HEK293 (cell line): ENCODE measurements around the gene ECSIT.

Experiments
- CTCF ChIA-PET: fragments of 350-600 bp; formaldehyde crosslinking; extraction: SDS; loops from one replicate; lab custom pipeline; 2021; ENCODE audit warnings: antibody characterized with exemption; lab: Yijun Ruan, JAX
- POLR2A ChIA-PET: fragments of 300-600 bp; formaldehyde crosslinking; extraction: SDS; loops from one replicate; lab custom pipeline; 2020; ENCODE audit warnings: antibody characterized with exemption, inconsistent platforms; lab: Yijun Ruan, JAX
- H3K27ac ChIP-seq: fragments of 200-500 bp; sonication (Bioruptor generic); 2 replicates; pipeline ENCODE4 v1.5.1; 2014; ENCODE audit warnings: low read depth, low read length, control low read depth, inconsistent platforms; ENCODE audit errors: extremely low read depth
- H3K36me3 ChIP-seq, 2 experiments: fragments of 200-500 bp in 1 of 2; sonication (Bioruptor generic) in 1 of 2; 1 replicate in 1 of 2; 2 replicates in 1 of 2; pipeline ENCODE4 v1.5.1; 2014 to 2017; ENCODE audit warnings: inconsistent platforms in 2 of 2, low read length in 2 of 2; ENCODE audit not compliant: control insufficient read depth in 2 of 2, insufficient read depth in 1 of 2
- H3K4me1 ChIP-seq: fragments of 200-500 bp; sonication (Bioruptor generic); 2 replicates; pipeline ENCODE4 v1.5.1; 2014; ENCODE audit warnings: mild to moderate bottlenecking, low read length, inconsistent platforms; ENCODE audit not compliant: control insufficient read depth, insufficient read depth
- H3K4me3 ChIP-seq: 2 replicates; pipeline ENCODE4 v1.5.1; 2011; ENCODE audit warnings: low read depth, mild to moderate bottlenecking, control low read depth, low read length, moderate library complexity
- H3K9me3 ChIP-seq: fragments of 200-500 bp; sonication (Bioruptor generic); 2 replicates; pipeline ENCODE4 v1.5.1; 2014; ENCODE audit warnings: low read depth, low read length, inconsistent platforms; ENCODE audit not compliant: control insufficient read depth, insufficient read depth
- GLI4 ChIP-seq: fragments of 450-650 bp; formaldehyde crosslinking; IDR thresholded peaks from 2 replicates; pipeline ENCODE4 v1.5.1; 2016; ENCODE audit warnings: missing biosample characterization, missing genetic modification characterization
- SALL2 ChIP-seq: fragments of 450-650 bp; formaldehyde crosslinking; IDR thresholded peaks from 2 replicates; pipeline ENCODE4 v1.5.0; 2017; ENCODE audit warnings: missing biosample characterization, mild to moderate bottlenecking, missing genetic modification characterization, borderline replicate concordance
- ZBTB17 ChIP-seq: fragments of 450-650 bp; formaldehyde crosslinking; IDR thresholded peaks from 2 replicates; pipeline ENCODE4 v1.5.1; 2016; ENCODE audit warnings: missing biosample characterization, missing genetic modification characterization
- ZFP69B ChIP-seq: fragments of 450-650 bp; formaldehyde crosslinking; IDR thresholded peaks from 2 replicates; pipeline ENCODE4 v1.5.1; 2016; ENCODE audit warnings: missing biosample characterization, missing genetic modification characterization
- ZNF211 ChIP-seq: fragments of 450-650 bp; formaldehyde crosslinking; IDR thresholded peaks from 2 replicates; pipeline ENCODE4 v1.5.1; 2016; ENCODE audit warnings: low read depth, missing biosample characterization, missing genetic modification characterization
- ZNF214 ChIP-seq: fragments of 450-650 bp; formaldehyde crosslinking; IDR thresholded peaks from 2 replicates; pipeline ENCODE4 v1.5.1; 2017; ENCODE audit warnings: missing biosample characterization, mild to moderate bottlenecking, missing genetic modification characterization, borderline replicate concordance
- ZNF223 ChIP-seq: fragments of 450-650 bp; formaldehyde crosslinking; IDR thresholded peaks from 2 replicates; pipeline ENCODE4 v1.5.1; 2016; ENCODE audit warnings: missing biosample characterization, missing genetic modification characterization
- ZNF366 ChIP-seq: fragments of 450-650 bp; formaldehyde crosslinking; conservative IDR thresholded peaks from 2 replicates; pipeline ENCODE4 v1.5.1; 2016; ENCODE audit warnings: missing biosample characterization, missing genetic modification characterization
- ZNF416 ChIP-seq: fragments of 450-650 bp; formaldehyde crosslinking; IDR thresholded peaks from 2 replicates; pipeline ENCODE4 v1.5.1; 2016; ENCODE audit warnings: missing biosample characterization, missing genetic modification characterization
- ZNF600 ChIP-seq: fragments of 450-650 bp; formaldehyde crosslinking; IDR thresholded peaks from 2 replicates; pipeline ENCODE4 v1.5.1; 2016; ENCODE audit warnings: missing biosample characterization, missing genetic modification characterization
- ZNF660 ChIP-seq: fragments of 450-650 bp; IDR thresholded peaks from 2 replicates; pipeline ENCODE4 v1.5.1; 2018; ENCODE audit warnings: missing biosample characterization, mild to moderate bottlenecking, missing genetic modification characterization
- ZNF843 ChIP-seq: fragments of 450-650 bp; formaldehyde crosslinking; IDR thresholded peaks from 2 replicates; pipeline ENCODE4 v1.5.1; 2016; ENCODE audit warnings: missing biosample characterization, missing genetic modification characterization
- TF ChIP-seq, protein P1 (sequence below): fragments of 450-650 bp; formaldehyde crosslinking; IDR thresholded peaks from 2 replicates; pipeline ENCODE4 v1.5.1; 2016; ENCODE audit warnings: missing biosample characterization, missing genetic modification characterization
- TF ChIP-seq, protein P2 (sequence below): fragments of 450-650 bp; formaldehyde crosslinking; IDR thresholded peaks from 2 replicates; pipeline ENCODE4 v1.5.1; 2016; ENCODE audit warnings: missing biosample characterization, missing genetic modification characterization
- TF ChIP-seq, protein P3 (sequence below): fragments of 450-650 bp; formaldehyde crosslinking; IDR thresholded peaks from 2 replicates; pipeline ENCODE4 v1.5.1; 2016; ENCODE audit warnings: missing biosample characterization, missing genetic modification characterization

ECSIT gene

DNA sequence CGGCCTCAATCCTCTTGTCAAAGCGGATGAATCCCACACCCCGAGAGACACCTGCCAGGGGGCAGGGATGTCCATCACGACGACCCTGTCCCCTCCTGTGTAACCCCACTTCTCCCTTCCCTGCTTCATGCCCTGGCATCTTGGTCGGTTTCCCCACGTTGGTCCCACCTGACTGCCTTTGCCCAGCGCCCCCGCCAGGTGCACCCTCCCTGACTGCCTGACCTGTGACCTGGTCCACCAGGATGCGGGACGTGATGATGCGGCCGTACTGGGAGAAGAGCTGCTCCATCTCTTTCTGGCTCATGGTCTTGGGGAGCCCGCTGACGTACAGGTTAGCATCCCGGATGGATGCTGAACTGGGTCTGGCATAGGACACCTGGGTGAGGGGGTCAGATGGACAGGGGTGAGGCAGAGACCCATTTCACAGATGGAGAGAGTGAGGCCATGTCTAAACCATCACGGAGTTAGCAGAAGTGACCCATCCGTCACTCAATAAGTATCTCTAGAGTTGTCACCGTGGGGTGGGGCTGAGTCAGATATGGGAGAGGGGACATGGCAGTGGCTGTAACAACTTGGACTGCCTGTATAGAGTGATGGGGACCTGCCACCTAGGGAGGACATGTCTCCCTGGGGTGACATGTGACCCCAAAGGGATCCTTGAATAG lies 70.6 kb downstream of the ECSIT start:
- CTCF ChIA-PET: interaction anchor here (1.0 to 1.1 kb wide), 2 partner anchors 15 to 77 kb away, joined by 4 to 7 read pairs; no protein-coding TSS in a partner anchor
- TF ChIP-seq, protein P1, sequence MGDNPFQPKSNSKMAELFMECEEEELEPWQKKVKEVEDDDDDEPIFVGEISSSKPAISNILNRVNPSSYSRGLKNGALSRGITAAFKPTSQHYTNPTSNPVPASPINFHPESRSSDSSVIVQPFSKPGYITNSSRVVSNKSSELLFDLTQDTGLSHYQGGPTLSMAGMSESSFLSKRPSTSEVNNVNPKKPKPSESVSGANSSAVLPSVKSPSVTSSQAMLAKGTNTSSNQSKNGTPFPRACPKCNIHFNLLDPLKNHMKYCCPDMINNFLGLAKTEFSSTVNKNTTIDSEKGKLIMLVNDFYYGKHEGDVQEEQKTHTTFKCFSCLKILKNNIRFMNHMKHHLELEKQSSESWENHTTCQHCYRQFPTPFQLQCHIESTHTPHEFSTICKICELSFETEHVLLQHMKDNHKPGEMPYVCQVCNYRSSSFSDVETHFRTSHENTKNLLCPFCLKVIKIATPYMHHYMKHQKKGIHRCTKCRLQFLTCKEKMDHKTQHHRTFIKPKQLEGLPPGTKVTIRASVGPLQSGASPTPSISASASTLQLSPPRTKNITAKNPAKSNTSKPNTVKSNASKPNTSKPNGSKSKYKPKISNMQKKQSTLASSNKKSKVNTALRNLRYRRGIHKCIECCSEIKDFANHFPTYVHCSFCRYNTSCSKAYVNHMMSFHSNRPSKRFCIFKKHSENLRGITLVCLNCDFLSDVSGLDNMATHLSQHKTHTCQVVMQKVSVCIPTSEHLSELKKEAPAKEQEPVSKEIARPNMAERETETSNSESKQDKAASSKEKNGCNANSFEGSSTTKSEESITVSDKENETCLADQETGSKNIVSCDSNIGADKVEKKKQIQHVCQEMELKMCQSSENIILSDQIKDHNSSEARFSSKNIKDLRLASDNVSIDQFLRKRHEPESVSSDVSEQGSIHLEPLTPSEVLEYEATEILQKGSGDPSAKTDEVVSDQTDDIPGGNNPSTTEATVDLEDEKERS: no peak
- no peak for TF ChIP-seq ZNF211 (tag by site-specific recombination)
- no peak for TF ChIP-seq ZNF843
- TF ChIP-seq GLI4 (tag by site-specific recombination): no peak
- no peak for TF ChIP-seq SALL2 (tag by site-specific recombination)
- TF ChIP-seq ZNF600 (tag by site-specific recombination): no peak
- TF ChIP-seq ZNF214 (tag by site-specific recombination): no peak
- no peak for TF ChIP-seq ZBTB17
- no peaks in the 10 kb centered on the region for H3K4me1 ChIP-seq

DNA sequence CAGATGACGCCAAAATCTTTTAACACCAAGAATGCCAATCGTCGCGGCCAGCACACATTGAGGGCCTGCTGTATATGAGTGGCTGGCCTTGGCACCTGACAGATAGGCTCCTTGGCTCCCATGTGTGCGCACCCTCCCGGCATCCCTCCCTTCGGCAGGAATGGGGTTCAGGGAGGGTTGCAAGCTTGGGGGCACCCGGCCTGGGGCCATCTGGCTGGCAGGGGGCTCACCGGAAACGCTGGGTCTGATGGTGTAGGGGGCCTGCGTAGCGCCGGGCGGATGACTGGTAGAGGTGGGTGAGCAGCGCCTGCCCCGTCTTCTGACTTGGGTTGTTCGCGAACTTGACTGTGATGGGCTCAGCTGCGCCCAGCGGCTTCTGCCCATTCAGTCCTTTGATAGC lies 71.1 kb downstream of the ECSIT start:
- H3K9me3 ChIP-seq: no peaks in the 10 kb centered on the region
- no peaks in the 10 kb centered on the region for H3K36me3 ChIP-seq
- no peaks in the 10 kb centered on the region for H3K4me1 ChIP-seq
- no peak overlapping the region for H3K27ac ChIP-seq
- no peak for TF ChIP-seq ZNF416 (tag by site-specific recombination)
- no peak for TF ChIP-seq ZNF223 (tag by site-specific recombination)
- TF ChIP-seq, protein P2, sequence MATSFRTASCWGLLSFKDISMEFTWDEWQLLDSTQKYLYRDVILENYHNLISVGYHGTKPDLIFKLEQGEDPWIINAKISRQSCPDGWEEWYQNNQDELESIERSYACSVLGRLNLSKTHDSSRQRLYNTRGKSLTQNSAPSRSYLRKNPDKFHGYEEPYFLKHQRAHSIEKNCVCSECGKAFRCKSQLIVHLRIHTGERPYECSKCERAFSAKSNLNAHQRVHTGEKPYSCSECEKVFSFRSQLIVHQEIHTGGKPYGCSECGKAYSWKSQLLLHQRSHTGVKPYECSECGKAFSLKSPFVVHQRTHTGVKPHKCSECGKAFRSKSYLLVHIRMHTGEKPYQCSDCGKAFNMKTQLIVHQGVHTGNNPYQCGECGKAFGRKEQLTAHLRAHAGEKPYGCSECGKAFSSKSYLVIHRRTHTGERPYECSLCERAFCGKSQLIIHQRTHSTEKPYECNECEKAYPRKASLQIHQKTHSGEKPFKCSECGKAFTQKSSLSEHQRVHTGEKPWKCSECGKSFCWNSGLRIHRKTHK (tag by site-specific recombination): no peak
- no peak for TF ChIP-seq ZNF366 (tag by site-specific recombination)
- TF ChIP-seq, all 188 proteins: peak for 0
- ChIA-PET CTCF (interaction anchor here (0.9 kb wide), 1 partner anchor 25 kb away, joined by 3 read pairs; no protein-coding TSS in a partner anchor), POLR2A (no interaction called here)
- H3K4me3 ChIP-seq: no peak overlapping the region

More for the DNA sequence above, 70.6 kb downstream of the ECSIT start:
- no peak overlapping the region for H3K4me3 ChIP-seq
- H3K36me3 ChIP-seq: no peaks in the 10 kb centered on the region
- POLR2A ChIA-PET: interaction anchor here (0.9 kb wide), 1 partner anchor 23 kb away, joined by 3 read pairs; the partner anchor contains the start of gene ODAD3
- H3K27ac ChIP-seq: no peak overlapping the region
- no peaks in the 10 kb centered on the region for H3K9me3 ChIP-seq

DNA sequence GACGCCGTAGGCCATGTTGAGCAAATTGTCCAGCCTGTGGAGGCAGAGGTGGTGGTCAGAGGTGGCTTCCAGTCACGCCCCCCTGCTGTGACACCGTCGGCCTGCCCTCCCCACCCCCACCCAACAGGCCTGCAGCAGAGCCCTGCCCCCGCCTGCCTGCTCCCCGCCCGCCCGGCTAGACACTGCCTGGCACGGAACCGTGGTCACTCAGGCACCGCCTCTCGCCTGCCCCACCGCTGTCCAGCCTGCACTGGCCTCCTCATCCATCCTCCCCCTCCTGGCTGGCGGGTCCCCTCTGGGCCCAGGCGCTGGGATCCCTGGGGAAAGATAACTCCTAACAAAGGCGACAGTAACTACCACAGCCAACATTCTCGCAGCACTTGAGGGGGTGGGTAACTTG lies 71.8 kb downstream of the ECSIT start:
- Histone ChIP-seq H3K36me3 (no peaks in the 10 kb centered on the region), H3K4me3 (no peak overlapping the region), H3K27ac (no peak overlapping the region), H3K4me1 (no peaks in the 10 kb centered on the region), H3K9me3 (no peaks in the 10 kb centered on the region)
- ChIA-PET POLR2A (interaction anchor here (0.6 kb wide), 1 partner anchor 17 kb away, joined by 3 read pairs; no protein-coding TSS in a partner anchor), CTCF (interaction anchor here (0.6 to 0.9 kb wide), 2 partner anchors 25 to 88 kb away, joined by 3 read pairs; no protein-coding TSS in a partner anchor)
- TF ChIP-seq ZFP69B (tag by site-specific recombination): 0 out of 2 replicates have a peak, but pooled peaks have one; percentile 22
- TF ChIP-seq ZNF660 (tag by site-specific recombination): no peak
- TF ChIP-seq, protein P3, sequence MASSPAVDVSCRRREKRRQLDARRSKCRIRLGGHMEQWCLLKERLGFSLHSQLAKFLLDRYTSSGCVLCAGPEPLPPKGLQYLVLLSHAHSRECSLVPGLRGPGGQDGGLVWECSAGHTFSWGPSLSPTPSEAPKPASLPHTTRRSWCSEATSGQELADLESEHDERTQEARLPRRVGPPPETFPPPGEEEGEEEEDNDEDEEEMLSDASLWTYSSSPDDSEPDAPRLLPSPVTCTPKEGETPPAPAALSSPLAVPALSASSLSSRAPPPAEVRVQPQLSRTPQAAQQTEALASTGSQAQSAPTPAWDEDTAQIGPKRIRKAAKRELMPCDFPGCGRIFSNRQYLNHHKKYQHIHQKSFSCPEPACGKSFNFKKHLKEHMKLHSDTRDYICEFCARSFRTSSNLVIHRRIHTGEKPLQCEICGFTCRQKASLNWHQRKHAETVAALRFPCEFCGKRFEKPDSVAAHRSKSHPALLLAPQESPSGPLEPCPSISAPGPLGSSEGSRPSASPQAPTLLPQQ (tag by site-specific recombination): 0 out of 2 replicates have a peak, but pooled peaks have one; percentile 27
